HG03575 (cell line): ENCODE results near the gene MAST3.

Experiments
- ATAC-seq: cut with Tn5 transposase; IDR thresholded peaks from one replicate; pipeline ENCODE4 v1.9.1; 2021; ENCODE audit not compliant: unreplicated experiment, insufficient number of reproducible peaks, low FRiP score; ENCODE audit errors: extremely low read depth

The MAST3 gene

DNA sequence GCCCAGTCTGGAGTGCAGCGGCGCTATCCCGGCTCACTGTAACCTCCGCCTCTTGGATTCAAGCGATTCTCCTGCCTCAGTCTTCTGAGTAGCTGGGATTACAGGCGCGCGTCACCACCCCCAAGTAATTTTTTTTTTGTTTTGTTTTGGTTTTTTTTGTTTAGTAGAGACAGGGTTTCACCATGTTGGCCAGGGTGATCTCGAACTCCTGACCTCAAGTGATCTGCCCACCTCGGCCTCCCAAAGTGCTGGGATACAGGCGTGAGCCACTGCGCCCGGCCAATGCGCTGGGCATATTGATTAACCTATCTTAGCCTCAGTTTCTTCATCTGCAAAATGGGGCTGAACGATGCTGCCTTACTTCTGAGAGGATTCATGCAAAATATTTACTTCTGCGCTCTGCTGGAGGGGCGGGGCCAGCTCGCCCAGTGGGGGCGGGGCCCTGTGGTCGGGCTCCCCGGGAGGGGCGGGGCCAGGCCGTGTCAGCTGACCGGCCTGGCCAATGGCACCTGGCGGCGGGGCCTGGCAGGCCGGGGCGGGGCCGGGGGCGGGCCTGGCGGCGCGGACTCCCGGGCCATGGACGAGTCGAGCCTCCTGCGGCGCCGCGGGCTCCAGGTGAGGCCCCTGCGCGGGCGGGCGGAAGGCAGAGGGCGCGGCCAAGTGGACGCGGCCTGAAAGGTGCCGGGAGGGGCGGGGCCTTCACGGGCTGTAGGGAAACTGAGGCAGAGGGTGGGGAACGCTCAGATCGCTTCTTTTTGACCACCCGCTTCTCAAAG, at the start of gene MAST3:
Gene MAST3, plus strand, starts transcription at position 562 of the 776 bp plus-strand sequence. Its CDS starts 15 bp downstream, at position 577.
- ATAC-seq = no peak

DNA sequence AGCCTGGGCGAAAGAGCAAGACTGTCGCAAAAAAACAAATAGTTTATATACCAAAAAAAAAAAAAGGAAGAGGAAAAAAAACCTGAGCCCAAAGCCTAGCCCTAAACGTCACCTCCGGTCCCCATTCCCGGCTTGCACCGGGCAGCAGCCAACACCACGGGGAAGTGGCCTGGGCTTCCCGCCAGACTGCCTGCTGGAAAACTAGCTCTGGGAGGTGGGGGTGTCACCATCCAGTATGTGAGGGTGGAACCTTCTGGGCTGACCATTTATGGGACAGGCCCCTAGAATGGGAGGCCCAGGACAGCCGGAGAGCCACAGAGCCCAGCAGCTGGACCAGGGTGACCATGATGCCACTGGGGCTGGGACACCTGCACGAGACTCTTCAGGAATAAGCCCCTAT, 48.2 kb upstream of the MAST3 start:
- ATAC-seq = no peak

GRCh38 chr19:18051887-18052286, 45.7 kb upstream of the MAST3 start:
- ATAC-seq = no peak

GRCh38 chr19:18053576-18054219, 43.9 kb upstream of the MAST3 start:
- no peak for ATAC-seq

- no peak for ATAC-seq
Measured at GRCh38 chr19:18055967-18056366, 41.6 kb upstream of the MAST3 start.

- ATAC-seq = no peak
Measured at GRCh38 chr19:18057557-18057956, 40.0 kb upstream of the MAST3 start.

DNA sequence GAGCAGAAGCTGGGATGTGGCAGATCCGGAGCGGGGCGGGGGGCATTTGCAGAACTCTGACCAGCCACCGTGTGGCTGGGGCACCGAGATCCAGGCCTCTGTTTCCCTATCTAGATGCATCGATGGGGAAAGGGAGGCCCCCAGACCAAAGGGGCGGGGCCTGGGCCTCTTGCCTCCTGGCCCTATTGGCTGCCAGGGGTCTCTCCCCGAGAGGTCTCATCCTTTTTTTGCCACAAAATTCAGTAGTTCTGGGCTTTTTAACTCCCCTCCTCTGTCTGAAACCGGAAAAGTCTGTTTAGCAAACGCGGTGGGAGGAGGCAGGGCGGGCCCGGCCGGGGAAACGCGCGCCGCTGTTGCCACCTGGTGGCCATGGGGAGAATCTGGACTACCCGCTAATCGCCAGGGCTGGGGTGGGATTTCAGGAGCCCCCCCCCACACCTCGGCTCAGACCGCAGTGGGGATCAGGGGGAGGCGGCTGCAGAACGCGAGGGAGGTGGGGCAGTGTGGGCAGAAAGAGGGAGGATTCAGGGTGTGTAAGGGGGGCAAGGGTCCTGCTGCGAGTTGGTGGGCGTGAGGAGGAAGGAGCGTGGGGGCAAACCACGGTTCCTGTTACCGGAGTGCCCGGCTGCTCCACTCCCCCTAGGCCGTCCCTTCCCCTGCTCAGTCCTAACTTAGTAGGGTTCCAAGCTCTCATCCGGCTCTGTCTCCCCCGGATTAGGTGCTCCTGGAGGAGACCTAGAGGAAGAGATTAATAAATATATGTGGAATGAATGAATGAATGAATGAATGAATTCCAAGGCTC, 39.2 kb upstream of the MAST3 start:
- ATAC-seq = no peak

- ATAC-seq = no peak
Measured at GRCh38 chr19:18059297-18059696, 38.3 kb upstream of the MAST3 start.

DNA sequence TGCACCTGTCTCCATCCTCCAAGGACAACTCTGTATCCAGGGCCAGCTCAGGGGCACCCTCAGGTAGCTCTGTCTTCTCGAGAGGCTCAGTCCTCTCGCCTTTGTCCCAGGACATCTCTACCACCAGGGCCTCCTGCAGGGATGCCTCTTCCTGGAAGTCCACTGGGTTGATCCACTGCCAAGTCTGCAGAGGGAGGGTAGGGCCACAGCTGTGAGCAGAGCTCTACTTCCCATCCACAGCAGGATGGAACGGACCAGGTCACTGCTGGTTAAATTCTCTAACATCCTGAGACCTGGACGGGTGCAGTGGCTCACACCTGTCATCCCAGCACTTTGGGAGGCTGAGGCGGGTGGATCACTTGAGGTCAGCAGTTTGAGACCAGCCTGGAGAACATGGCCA, 37.7 kb upstream of the MAST3 start:
- ATAC-seq = no peak

- ATAC-seq = no peak
Measured at GRCh38 chr19:18060472-18060871, 37.1 kb upstream of the MAST3 start.

DNA sequence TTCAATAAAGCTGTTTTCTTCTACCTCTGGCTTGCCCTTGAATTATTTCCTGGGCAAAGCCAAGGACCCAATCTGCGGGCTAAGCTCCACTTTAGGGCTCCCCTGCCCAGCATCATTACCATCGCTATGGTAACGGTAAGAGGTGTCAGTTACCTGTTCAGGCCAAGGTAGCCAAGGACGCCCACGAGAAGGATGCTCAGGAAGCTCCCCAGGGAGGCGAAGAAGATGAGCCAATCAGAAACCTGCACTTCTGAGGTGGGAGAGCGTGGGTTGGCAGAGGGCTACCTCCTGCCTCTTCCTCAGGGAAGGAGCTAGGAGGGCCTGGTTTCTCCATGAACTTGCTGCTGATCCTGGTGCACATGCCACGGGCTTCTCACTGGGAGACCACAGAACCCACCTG, 35.5 kb upstream of the MAST3 start:
- no peak for ATAC-seq

GRCh38 chr19:18063463-18063862, 34.1 kb upstream of the MAST3 start:
- ATAC-seq = no peak

- no peak for ATAC-seq
Measured at GRCh38 chr19:18065173-18065495, 32.4 kb upstream of the MAST3 start.

DNA sequence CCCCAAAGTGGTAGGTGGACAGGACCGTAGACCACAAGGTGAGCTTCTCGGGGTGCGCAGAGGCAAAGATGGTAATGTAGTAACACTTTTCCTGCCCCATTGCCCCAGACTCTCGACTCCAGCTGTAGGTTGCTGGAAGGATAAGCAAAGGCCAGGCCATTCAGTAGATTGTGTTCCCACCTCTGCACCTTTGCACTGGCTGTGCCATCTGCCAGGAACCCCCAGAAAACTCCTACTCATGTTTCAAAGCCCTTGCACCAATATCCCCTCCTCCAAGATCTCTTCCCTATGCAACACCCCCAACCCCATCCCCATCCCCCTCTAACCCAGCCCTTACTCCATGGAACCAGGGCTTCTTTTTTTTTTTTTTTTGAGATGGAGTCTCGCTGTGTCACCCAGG, 29.2 kb upstream of the MAST3 start:
- no peak for ATAC-seq

DNA sequence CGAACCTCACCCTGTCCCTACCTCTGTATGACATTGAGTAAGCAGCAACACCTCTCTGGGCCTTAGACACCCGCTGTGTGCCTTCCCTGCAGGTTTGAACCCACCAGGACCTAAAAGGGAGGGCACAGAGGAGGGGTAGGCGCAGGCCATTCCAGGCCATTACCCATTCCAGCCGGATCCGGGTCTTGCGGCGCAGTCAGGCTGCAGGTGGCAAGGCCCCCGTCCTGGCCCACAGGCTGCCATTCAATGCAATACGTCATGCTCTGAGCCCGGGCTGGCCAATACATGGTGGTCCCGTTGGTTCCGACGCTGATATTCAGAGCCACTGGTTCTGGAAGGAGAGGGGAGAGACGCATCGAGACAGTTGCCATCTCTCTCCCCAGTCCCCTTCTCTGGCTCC, 28.2 kb upstream of the MAST3 start:
- ATAC-seq = no peak

DNA sequence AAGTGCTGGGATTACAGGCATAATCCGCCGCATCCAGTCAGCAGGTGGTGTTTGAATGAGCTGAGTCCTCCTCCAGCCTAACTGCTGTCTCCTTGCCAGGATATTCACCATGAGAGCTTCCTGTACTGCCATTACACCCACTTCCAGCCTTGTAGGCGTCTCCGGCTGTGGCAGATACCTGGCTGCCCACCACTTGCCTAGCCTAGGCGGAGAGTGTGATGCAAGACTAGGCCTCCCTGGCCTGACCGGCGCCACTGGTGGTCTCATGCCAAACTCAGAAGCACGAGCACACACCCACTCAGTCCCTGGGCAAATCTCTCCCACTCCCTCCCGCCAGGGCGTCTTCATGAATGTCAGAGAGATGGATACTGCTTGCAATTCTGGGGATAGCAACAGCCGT, 27.4 kb upstream of the MAST3 start:
- ATAC-seq = no peak

DNA sequence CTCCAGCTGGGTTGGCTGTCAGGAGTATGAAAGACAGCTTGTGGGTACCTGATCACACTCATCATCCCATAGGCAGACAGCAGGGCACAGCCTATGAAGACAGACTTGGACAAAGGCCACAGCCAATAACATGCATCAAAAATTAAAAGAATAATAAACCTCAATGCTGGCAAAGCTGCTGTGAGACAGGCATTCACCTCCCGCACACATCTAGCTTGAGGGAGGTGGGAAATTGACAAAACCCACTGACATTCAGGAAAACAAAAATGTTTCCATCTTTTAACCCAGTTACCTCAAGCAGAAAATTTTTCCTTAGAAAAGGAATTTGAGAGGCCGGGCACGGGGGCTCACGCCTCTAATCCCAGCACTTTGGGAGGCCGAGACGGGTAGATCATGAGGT, 25.2 kb upstream of the MAST3 start:
- ATAC-seq = no peak

DNA sequence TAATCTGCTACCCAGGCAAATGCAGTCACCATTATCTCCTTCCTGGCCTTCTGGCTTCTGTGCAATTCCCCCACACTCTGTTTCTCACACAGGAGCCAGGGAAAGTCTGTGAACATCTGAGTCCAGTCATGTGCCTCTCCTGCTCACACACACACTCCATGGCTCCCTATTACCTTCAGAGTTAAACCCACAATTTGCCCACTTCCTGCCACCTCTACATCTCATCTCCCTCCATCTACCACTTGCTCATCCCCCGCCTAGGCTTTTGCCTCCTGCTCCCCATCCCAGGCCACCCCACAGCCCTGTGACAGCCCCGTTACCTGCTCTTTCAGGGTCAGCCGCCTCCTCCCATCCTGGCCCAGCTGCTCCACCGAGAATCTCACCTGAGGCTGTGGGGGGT, 24.4 kb upstream of the MAST3 start:
- no peak for ATAC-seq

DNA sequence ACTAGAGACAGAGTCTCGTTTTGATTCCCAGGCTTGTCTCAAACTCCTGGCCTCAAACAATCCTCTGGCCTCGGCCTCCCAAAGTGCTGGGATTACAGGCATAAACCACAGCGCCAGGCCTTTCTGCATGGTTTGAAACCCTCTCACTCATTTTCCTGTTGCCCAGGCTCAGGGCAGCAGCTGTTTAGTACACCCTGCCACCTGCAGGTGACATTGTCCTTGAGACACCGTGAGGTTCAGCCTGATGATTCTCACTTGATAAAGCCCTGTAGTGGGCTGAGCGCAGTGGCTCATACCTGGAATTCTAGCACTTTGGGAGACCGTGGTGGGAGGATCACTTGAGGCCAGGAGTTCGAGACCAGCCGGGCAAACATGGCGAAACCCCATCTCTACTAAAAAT, 23.4 kb upstream of the MAST3 start:
- no peak for ATAC-seq
